ENCODE measurements around the gene DDX27. TPM values are rescaled to one million over a fixed set of nuclear protein-coding genes. Genes with fewer than 3 reads are reported as not detected.
A peak's percentile ranks its signal among the peaks of the same experiment; 100 is the strongest.

The DDX27 gene
- total RNA-seq, 1 donor from 2014 or later, result 34.3 TPM

DNA sequence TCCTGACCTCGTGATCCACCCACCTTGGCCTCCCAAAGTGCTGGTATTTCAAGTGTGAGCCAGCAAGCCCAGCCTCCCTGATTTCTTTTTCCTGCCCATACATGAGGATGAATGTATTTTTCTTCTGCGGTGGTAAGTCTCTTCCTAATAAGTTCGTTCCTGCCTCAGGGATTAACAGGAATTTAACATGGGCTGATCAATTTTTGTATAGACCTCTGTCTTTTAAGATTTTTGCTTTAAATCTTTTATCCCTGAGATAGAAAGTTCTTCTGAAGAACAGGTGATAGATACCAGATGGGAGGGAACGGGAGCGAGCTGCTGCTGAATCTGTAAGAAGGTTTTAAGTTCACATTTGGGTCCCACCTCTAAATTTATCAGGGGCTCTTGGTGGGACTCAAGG, 65.6 kb downstream of the DDX27 start:
- Mint-ChIP-seq H3K27ac (peak overlapping the region; percentile 95), H3K9me3 (peaks cover 64% of the 10 kb centered on the region), H3K4me3 (peak overlapping the region; percentile 73), H3K4me1 (ENCODE audit: unreplicated experiment) (peaks cover 65% of the 10 kb centered on the region), H3K36me3 (peaks cover 97% of the 10 kb centered on the region), H3K27me3 (peaks cover 22% of the 10 kb centered on the region)
- no peak for DNase-seq (ENCODE audit: extremely low spot score, unreplicated experiment)
- TF ChIP-seq, protein P1, sequence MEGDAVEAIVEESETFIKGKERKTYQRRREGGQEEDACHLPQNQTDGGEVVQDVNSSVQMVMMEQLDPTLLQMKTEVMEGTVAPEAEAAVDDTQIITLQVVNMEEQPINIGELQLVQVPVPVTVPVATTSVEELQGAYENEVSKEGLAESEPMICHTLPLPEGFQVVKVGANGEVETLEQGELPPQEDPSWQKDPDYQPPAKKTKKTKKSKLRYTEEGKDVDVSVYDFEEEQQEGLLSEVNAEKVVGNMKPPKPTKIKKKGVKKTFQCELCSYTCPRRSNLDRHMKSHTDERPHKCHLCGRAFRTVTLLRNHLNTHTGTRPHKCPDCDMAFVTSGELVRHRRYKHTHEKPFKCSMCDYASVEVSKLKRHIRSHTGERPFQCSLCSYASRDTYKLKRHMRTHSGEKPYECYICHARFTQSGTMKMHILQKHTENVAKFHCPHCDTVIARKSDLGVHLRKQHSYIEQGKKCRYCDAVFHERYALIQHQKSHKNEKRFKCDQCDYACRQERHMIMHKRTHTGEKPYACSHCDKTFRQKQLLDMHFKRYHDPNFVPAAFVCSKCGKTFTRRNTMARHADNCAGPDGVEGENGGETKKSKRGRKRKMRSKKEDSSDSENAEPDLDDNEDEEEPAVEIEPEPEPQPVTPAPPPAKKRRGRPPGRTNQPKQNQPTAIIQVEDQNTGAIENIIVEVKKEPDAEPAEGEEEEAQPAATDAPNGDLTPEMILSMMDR (conservative IDR thresholded peaks at IDR 0.05), result no peak

DNA sequence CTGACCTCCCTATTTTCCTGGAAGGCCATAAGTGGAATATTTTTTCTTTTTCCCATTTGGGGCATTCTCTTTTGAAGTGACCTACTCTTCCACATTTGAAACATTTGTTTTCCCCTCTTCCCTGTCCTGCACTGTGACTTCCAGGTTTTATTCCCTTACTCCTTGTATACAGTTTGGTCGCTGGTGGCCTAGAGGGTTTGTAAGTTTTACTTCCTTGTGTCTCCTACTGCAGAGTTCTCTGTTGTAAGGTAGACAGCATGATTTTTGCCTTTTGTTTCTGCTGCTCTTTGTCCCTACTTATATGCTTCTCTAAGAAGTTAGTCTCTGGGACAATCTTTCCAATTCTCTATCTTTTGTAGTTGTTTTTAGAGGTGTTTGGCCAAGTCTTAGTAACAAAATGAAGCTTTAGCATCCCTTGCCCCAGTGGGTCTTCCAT, 66.0 kb downstream of the DDX27 start:
- TF ChIP-seq, protein P1 (conservative IDR thresholded peaks at IDR 0.05), result no peak
- peaks cover 20% of the 10 kb centered on the region for H3K27me3 Mint-ChIP-seq
- peak overlapping the region; percentile 95 for H3K27ac Mint-ChIP-seq
- no peak for DNase-seq (ENCODE audit: extremely low spot score, unreplicated experiment)
- peak overlapping the region; percentile 81 for H3K4me3 Mint-ChIP-seq
- peaks cover 62% of the 10 kb centered on the region for H3K9me3 Mint-ChIP-seq
- H3K4me1 Mint-ChIP-seq (ENCODE audit: unreplicated experiment), result peaks cover 63% of the 10 kb centered on the region
- H3K36me3 Mint-ChIP-seq, result peaks cover 97% of the 10 kb centered on the region

- H3K4me3 Mint-ChIP-seq, result peak overlapping the region; percentile 81
- H3K27ac Mint-ChIP-seq, result peak overlapping the region; percentile 95
- H3K4me1 Mint-ChIP-seq (ENCODE audit: unreplicated experiment), result peaks cover 56% of the 10 kb centered on the region
- TF ChIP-seq, protein P1 (conservative IDR thresholded peaks at IDR 0.05), result no peak
- peaks cover 16% of the 10 kb centered on the region for H3K27me3 Mint-ChIP-seq
- peaks cover 96% of the 10 kb centered on the region for H3K36me3 Mint-ChIP-seq
- DNase-seq (ENCODE audit: extremely low spot score, unreplicated experiment), result no peak
- peaks cover 57% of the 10 kb centered on the region for H3K9me3 Mint-ChIP-seq
These were observed 66.7 kb downstream of the DDX27 start for GRCh38 chr20:49285813-49286494.

DNA sequence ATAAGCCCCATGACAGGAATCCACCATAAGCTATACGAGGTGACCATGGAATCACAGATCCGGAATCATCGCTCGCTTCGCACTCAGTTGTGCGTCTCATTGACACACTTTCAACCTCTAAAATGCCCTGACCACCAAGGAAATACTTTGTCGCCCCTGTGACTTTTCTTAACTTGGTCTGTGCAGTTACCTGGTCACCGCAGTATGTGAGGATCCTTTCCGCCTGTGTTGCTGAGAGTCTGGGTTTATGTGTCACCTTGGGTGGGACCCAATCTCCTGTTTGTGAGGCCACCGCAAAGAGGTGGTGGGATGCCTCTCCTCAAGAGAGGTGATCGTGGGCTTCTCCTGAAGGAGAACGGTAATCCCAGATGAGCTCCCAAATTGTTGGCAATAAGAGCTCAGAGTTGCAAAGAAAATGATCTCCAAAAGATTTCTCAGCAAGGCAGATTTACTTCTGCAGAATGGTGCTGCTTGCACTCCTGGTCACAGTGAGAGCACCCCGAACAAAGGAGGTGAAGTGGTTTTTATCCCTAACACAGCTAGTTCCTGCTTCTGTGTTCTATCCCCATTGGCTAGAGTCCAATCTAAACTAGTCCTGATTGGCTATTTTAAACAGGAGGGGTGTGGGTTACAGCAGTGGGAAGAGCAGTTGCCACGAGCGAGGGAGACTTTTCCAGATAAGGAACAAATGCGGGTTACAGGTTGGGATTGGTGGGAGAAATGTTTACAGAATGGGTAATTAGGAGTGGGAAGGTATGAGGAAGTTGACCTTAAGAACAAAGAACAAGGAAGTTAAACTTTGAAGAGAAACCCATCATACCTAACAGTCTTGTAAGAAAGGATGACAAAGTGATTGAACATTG, 67.7 kb downstream of the DDX27 start:
- H3K4me3 Mint-ChIP-seq, result peak overlapping the region; percentile 81
- peaks cover 46% of the 10 kb centered on the region for H3K4me1 Mint-ChIP-seq (ENCODE audit: unreplicated experiment)
- no peak for DNase-seq (ENCODE audit: extremely low spot score, unreplicated experiment)
- TF ChIP-seq, protein P1 (conservative IDR thresholded peaks at IDR 0.05), result no peak
- H3K36me3 Mint-ChIP-seq, result peaks cover 92% of the 10 kb centered on the region
- H3K9me3 Mint-ChIP-seq, result peaks cover 49% of the 10 kb centered on the region
- peak overlapping the region; percentile 95 for H3K27ac Mint-ChIP-seq
- peaks cover 9% of the 10 kb centered on the region for H3K27me3 Mint-ChIP-seq

DNA sequence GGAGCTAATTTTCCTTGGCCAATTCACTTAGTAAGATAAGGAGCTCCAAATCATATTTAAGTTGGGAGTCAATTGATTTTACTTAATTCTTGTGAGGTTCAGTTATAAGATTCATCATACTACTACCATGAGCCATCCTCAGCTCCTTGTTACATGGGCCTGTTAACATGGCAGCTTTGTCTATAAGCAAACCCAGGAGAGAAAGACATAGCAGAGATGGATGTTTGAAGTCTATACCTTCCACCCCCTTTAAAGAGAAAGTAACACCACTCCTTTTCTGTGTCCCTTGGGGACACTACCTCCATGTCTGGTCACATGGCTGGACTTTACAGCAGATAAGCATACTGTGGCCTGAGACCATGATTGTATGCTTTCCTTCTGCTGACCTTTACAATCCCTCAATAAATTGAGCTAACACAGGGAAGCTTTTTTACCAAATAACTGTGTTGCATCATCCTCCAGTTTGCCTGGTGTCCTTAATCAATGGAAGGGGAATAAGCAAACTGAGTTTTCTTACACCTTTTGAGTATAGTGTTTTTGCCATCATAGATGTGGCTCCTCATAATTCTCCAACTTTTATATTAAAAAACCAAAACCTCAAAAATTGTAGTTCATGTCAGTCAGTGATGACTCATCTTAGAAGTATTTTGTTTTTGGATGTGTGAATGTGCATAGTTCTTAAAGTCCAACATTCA, 68.5 kb downstream of the DDX27 start:
- Mint-ChIP-seq H3K4me1 (ENCODE audit: unreplicated experiment) (peaks cover 38% of the 10 kb centered on the region), H3K27ac (peak overlapping the region; percentile 95), H3K9me3 (peaks cover 43% of the 10 kb centered on the region), H3K27me3 (peaks cover 3% of the 10 kb centered on the region), H3K4me3 (peak overlapping the region; percentile 81), H3K36me3 (peaks cover 90% of the 10 kb centered on the region)
- TF ChIP-seq, protein P1 (conservative IDR thresholded peaks at IDR 0.05), result no peak
- no peak for DNase-seq (ENCODE audit: extremely low spot score, unreplicated experiment)

All from type B pancreatic cell (in vitro differentiated cells).